GM12874 (cell line): ENCODE results near the gene PPP1R3F.
"Not testable (repeated sequence)": the region's sequence is repeated elsewhere in the genome, so short reads cannot be mapped to it uniquely, and the experiment has no call there.

Experiments used
- CTCF ChIP-seq: IDR thresholded peaks from 2 replicates; pipeline ENCODE4 v1.5.1; 2011; ENCODE audit warnings: low read depth, mild to moderate bottlenecking, control low read depth, low read length, moderate library complexity; ENCODE audit not compliant: insufficient read depth

PPP1R3F gene

GRCh38 chrX:49309401-49309981, 39.9 kb downstream of the PPP1R3F start:
- TF ChIP-seq CTCF, result no peak

- TF ChIP-seq CTCF, result no peak
These were observed 40.8 kb downstream of the PPP1R3F start for GRCh38 chrX:49310371-49310770.

GRCh38 chrX:49312176-49312575, 42.6 kb downstream of the PPP1R3F start:
- no peak for TF ChIP-seq CTCF

GRCh38 chrX:49316085-49316484, 46.5 kb downstream of the PPP1R3F start:
- TF ChIP-seq CTCF, result no peak

- TF ChIP-seq CTCF, result not testable (repeated sequence)
These were observed 52.1 kb downstream of the PPP1R3F start, which contains the start of gene GAGE12J for GRCh38 chrX:49321737-49322136. GAGE12J (plus strand) TSS chrX:49322037; CDS start chrX:49323194, 1,157 bp downstream.

- TF ChIP-seq CTCF, result not testable (repeated sequence)
These were observed 61.7 kb downstream of the PPP1R3F start, which contains the start of gene GAGE13 for GRCh38 chrX:49331282-49331681. GAGE13 (plus strand) TSS chrX:49331582; CDS start chrX:49332738, 1,156 bp downstream.
